ENCODE data around the gene PCBP3.
"Not testable (repeated sequence)": the region's sequence is repeated elsewhere in the genome, so short reads cannot be mapped to it uniquely, and the experiment has no call there.

Gene PCBP3

DNA sequence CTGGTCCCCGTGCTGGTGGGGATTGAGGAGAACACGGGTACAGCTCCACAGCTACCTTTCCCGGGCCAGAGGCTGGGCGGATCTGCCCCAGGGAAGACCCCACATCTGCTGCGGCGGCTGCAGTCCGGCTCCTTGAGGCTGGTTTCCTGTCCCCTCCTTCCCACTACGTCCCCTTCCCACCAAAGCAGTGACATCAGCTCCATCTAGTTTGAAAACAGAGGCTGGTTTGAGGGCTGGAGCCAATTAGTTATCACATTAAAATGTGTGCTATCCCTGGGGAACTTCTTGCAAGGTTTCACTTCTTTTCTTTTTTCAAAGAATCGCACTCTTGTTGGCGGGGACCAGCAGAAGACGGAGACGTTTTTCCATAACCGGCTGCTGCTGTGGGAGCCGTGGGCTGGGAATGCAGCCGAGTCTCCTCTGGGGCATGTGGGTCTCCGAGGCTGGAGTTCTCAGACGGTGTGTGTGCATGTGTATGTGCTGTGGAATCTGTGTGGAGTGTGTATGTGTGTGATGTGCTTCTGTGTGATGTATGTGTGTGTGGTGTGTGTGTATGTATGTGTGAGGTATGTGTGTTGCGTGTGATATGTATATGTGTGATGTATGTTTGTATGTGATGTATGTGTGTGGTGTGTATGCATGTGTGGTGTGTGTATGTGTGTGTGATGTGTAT lies 8.9 kb upstream of the PCBP3 start:
- no peak for DNase-seq (ENCODE audit: low read depth in 1 of 2, low spot score in 1 of 2)

DNA sequence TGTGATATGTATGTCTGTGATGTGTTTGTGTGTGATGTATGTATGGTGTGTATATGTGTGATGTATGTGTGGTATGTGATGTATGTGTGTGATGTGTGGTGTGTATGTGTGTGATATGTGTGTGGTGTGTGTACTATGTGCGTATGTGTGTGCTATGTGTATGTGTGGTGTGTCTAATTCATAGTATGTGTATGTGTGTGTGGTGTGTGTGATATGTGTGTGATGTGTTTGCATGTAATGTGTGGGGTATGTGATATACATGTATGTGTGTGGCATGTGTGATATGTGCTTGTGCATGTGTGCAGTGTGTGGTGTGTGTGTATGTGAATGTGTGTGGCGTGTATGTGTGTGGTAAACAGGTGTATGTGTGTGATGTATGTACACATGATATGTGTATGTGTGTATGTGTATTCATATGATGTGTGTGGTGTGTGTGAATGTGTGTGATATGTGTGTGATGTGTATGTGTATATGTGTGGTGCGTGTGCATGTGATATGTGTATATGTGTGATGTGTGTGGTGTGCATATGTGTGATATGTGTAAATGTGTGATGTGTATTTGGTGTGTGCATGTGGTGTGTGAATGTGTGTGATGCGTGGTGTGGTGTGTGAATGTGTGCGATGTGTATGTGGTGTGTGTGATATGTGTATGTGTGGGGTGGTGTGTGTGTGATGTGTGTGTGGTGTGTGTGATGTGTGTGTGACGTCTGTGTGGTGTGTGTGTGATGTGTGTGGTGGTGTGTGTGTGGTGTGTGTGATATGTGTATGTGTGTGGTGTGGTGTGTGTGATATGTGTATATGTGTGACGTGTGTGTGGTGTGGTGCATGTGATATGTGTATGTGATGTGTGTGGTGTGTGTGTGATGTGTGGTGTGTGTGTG lies 8.0 kb upstream of the PCBP3 start:
- DNase-seq (ENCODE audit: low read depth in 1 of 2, low spot score in 1 of 2) = no peak

DNA sequence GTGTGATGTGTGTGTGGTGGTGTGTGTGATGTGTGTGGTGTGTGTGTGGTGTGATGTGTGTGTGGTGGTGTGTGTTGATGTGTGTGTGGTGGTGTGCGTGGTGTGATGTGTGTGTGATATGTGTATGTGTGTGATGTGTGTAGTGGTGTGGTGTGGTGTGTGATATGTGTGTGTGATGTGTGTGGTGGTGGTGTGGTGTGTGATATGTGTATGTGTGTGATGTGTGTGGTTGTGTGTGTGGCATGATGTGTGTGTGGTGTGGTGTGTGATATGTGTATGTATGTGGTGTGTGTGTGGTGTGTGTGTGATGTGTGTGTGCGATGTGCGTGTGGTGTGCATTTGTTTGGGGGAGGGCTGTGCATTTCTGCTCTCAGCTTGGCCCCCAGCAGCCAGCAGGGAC lies 7.1 kb upstream of the PCBP3 start:
- no peak for DNase-seq (ENCODE audit: low read depth in 1 of 2, low spot score in 1 of 2)

DNA sequence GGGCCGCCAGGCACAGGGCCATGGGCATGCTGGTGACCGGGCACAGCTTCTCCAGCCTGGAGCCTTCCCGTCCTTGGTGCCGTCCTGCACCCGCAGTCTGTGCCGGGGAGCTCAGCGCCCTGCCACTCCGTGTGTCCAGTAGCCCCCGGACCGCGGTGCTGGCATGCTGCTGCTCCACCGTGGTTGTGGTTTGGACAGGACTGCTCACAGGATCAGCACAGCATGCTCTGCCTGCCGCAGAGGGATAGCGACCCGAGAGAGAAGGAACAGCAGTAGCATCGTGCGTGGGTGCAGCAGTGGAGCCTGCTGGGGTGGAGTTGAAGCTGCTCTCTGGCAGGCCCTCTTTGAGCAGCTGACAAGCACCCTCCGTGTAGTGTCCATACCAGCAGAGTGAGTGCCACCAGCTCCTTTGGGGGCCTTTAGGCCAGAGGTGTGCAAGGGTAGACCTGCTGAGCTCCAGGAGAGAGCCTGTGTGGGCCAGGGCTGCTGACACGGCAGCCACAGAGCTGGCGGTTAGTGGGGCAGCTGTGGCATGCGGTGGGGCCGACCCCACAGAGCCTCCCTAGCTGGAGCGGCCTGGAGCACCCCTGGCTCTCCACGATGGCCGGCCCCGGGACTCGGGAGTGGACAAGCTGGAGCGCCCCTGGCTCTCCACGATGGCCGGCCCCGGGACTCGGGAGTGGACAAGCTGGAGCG lies 6.4 kb upstream of the PCBP3 start:
- DNase-seq (ENCODE audit: low read depth in 1 of 2, low spot score in 1 of 2) = no peak

DNA sequence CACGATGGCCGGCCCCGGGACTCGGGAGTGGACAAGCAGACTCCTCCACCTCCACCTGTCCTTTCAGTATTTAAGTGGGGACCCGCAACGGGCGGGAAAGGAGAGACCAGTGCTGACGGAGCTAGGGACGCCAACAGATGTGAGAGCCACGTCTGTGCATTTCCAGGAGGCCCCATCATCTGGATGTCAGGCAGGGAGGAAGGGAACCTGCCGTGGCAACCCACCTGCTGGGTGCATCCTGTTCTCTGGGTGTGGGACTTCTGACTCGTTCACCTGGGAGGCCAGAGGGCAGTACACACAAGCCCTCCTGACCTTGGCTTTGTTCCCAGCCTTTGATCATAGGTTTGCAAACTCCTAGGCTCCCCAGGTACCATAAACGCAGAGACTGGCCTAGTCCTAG lies 5.6 kb upstream of the PCBP3 start:
- no peak for DNase-seq (ENCODE audit: low read depth in 1 of 2, low spot score in 1 of 2)

DNA sequence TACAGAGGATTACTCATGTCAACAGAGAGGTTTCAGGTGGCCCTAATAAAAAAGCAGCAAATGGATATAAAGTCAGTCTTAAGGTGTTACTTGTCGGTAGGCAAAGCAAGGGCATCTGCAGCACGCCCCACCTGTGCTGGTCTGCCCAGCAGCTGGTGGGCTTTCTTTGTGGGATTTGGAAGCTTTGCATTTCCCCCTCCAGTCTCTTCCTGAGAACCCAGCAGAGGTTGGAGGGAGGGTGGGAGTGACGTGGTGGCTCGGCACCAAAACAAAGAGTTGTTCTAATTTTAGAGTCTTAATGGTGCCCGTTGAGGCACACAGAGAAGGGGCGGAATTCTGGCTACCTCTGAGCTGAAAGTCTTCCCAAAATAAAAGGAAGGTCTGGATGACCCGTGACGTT lies 4.8 kb upstream of the PCBP3 start:
- no peak for DNase-seq (ENCODE audit: low read depth in 1 of 2, low spot score in 1 of 2)

DNA sequence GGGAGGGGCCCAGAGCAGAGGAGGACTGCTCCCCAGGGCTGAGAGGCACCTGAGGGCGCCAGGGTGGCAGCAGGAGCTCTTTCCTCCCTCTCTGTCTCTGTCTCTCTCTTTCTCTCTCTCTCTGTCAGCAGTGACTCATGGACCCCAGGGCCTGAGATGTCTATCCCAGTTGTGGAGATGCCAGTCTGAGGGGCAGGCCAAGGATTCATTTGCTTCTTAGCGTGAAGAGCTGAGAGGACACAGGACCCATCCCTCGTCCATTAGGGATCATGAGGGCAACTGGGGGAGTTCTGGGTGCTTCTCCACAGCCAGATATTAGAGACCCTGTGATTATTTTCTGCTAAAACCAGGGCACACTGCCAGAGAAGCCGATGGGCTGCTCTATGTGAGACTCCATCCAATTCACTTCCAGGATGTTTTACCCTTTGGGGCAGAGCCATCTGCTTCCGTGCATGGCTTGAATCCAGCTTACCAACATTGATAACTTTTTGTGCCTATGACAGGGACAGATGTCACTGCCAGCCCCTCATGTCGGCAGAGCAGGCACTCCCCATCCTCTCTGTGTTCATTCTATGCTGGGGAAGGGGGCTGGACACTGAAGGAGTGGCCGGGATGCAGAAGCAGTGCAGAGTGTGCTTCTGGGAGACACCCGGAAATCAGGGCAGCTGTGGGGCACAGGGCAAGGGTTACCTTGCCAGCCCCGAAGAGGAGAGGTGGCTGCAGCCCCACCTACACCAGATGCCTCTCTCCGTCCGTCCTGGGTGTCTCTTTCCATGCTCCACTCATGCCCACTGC lies 4.1 kb upstream of the PCBP3 start:
- no peak for DNase-seq (ENCODE audit: low read depth in 1 of 2, low spot score in 1 of 2)

DNA sequence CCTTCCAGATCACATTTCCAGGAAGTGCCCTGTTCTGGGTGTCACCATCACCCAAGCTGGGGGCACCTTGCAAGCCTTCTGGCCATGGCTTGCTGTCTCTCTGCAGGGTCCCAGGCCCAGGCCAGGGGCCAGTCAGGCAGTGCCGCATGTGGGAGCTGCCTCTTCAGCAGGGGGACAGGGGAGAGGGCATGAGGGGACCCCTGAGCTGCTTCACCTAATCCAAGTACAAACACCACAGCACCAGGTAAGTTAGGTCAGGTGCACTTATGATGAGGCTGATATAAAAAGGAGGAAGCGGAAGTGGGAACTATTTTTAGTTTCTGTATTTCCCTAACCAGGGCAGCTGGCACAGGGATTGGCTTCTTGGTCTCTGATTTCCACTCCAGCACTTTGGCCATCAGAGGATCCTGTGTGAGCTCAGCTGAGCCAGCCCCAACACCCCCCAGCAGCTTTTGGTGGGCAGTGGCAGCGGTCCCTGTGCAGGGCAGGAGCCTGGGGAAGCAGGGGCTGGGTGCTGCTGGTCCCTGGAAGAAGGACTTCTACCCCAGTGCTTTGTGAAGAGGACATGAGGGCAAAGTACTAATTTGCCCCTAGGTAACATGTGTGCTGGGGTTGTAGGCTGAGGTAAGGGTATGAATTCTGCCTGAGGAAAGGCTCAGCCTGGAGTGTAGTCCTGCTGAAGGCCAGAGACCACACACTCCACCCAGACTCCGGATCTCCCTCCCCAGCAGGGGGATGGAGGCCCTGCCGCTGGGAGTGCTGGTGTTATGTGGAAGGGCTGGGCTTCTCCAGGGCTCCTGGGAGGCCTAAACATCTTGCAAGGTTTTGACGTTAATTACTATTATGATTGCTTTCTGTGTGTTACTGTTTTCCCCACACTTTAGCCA lies 3.3 kb upstream of the PCBP3 start:
- DNase-seq (ENCODE audit: low read depth in 1 of 2, low spot score in 1 of 2) = no peak

DNA sequence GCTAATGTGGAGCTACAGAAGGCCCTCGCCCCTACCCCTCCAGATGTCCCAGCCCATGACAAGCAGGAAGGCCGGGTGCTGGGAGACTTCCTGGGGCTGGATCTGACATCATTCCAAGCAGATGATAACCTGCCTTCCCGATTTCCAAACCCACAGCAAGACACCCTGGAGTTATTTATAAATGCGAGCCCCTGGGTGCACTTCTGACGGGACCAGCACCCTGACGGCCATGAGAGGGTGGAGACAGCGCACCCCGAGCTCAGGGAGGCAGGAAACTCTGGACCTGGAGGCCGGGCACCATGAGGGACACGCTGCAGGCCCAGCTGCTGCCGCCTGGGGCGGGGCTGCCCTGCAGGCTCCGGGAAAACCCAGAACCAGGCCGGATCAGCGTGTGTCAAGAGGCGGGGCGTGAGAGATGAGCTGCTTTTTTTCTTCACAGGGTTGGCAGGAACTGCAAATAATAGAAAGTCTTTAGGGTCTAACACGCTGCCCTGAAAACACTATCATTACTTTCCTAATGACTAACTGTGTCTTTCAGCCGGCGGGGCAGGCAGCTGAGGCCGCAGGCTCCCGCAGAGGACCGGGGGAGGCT lies 2.5 kb upstream of the PCBP3 start:
- no peak for DNase-seq (ENCODE audit: low read depth in 1 of 2, low spot score in 1 of 2)

DNA sequence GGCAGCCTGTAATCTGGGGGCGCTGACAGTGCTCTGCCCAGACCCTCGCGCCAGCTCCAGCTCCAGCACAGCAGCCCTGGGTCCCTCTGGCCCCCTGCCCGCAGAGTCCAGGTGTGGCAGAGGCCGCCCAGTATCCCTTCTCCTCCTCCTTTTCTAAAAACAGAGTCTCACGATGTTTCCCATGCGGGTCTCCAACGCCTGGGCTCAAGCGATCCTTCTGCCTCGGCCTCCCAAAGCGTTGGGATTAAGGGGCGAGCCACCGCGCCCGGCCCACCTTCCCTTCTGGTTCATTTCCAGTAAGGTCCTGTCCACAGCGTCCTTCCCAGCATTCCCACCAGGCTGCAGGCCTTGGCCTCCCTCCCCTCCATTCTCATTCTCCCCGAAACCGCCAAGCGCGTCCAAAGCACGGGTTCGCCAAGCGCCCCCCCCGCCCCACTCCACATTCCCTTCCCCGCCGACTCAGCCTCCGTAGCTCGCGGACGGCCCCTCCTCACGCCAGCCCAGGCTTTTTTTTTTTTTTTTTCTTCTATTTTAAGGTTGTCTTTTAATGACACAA lies 2.0 kb upstream of the PCBP3 start:
- no peak for DNase-seq (ENCODE audit: low read depth in 1 of 2, low spot score in 1 of 2)

DNA sequence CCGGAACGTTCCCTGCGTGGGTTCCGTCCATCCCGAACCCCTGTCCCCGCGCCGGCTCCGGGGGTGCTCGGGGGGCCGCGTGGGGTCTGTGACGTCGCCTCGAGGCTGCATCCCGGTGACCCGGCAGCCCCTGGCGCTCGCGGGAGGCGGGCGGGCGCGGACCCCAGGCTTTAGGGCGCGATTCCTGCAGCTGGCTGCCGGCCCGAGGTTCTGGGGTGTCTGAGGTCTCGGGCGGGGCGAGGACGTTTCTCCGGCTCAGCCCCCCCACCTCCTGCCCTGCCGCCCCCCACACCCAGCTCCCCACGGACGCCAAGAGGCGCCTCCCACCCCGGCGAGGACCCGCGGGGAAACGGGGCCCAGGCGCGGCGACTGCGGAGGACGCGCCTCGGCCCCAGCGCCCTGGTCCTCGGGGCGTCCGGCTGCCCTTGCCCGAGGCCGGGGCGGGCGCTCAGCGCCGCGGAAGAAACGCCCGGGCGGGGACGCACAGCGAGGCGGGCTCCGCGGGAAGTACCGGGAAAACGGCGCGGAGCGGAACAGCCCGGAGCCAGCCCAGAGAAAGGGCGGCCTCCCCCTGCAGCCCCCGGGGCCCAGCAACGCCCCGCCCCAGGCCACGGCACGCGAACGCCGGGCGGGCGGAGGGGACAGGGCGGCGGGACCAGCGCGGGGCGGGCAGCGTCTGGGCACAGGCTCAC lies 1.3 kb upstream of the PCBP3 start:
- DNase-seq (ENCODE audit: low read depth in 1 of 2, low spot score in 1 of 2) = no peak

DNA sequence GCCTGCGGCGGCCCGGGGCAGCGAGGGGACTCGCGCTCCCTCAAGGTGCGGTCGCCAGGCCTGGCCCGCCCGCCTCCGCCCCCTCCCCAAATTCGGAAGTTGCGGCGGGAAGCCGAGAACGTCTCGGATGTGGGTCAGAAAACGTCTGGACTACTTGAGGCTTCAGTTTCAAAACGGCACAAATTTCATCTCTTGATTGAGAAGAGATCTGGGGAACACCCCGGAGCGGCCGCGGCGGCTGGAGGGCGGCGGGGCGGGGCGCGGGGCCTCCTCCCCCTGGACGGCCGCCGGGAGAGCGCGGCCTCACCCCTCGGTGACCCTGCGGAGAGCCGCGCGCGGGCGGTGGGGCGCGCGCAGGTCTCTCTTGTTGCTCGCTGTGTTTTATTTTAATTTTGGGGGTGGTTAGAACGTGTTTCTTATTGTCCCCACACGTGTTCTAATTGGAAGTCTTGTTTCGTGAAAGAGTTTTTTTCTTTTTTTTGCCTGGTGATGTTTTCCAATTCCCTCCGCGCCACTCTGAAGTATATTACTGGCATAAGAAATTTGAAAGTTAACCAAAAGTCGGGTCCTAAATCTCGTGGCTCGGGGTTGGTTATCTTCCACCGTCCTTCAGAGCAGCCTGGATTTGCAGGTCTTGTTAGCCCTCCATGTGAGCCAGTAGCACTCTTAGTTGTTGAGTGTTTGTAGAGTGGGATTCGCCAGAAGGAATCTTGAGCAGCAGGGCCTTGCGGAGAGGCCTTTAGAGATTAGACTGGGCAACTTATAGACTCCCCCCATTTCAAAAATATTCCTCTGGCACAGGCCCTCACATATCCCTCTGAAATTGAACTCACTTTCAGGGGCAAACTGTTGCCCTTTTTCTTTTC lies 749 bp downstream of the PCBP3 start:
- no peak for DNase-seq (ENCODE audit: low read depth in 1 of 2, low spot score in 1 of 2)

DNA sequence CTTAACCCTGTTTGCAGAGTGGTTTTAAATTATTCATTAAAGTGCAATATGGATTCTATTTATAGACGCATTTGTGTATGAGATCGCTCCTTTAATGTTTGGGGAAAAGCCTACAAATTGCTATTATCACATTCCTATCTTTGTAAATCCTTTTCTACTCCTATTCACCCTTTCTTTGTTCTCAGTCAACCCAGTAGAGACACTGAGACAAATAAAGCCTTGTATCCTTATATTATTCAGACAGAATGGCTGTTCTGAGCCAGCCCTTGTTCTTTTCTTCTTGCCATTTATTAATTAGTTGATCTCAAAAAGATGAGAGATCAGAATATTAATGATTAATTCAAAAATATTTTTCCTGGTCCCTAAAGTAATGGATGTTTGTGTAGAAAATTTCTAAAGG lies 8.4 kb downstream of the PCBP3 start:
- no peak for DNase-seq (ENCODE audit: low read depth in 1 of 2, low spot score in 1 of 2)

DNA sequence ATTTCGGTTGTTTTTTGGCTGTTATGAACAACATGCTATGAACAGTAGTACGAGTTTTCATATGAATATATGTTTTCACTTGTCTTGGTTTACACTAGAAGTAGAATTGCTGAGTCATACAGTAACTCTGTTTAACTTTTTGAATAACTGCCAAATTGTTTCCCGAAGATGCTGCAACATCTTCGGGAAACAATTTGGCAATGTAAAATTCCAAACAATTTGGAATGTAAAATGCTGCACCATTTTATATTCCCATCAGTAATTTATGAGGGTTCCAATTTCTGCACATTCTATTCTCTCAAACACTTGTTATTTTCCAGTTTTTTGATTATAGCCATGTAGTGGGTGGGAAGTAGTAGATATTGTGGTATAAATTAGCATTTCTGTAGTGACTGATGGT lies 11.6 kb downstream of the PCBP3 start:
- no peak for DNase-seq (ENCODE audit: low read depth in 1 of 2, low spot score in 1 of 2)

DNA sequence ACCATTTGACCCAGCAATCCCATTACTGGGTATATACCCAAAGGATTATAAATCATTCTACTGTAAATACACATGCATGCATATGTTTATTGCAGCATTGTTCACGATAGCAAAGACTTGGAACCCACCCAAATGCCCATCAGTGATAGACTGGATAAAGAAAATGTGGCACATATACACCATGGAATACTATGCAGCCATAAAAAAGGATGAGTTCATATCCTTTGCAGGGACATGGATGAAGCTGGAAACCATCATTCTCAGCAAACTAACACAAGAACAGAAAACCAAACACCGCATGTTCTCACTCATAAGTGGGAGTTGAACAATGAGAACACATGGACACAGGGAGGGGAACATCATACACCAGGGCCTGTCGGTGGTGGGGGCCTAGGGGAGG lies 12.6 kb downstream of the PCBP3 start:
- not testable (repeated sequence) for DNase-seq (ENCODE audit: low read depth in 1 of 2, low spot score in 1 of 2)

DNA sequence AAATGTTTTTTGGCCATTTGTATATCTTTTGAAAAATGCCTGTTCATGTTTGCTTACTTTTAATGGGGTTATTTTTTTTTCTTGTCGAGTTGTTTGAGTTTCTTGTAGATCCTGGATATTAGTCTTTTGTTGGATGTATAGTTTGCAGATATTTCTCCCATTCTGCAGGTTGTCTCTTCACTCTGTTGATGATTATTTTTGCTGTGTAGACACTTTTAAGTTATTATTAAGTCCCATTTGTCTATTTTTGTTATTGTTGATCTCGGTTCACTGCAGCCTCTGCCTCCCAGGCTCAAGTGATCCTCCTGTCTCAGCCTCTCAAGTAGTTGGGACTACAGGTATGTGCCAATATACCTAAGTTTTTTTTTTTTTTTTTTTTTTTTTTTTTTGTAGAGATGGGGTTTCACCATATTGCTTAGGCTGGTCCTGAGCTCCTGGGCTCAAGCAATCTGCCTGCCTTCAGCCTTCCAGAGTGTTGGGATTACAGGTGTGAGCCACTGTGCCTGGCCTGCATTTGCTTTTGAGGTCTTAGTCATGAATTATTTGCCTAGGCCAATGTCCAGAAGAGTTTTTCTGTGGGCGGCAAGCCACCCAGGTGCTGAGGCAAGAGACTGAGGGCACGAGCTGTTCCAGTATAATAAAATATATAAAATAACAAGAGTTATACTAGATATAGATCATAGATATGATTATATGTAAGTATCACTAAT lies 18.5 kb downstream of the PCBP3 start:
- DNase-seq (ENCODE audit: low read depth in 1 of 2, low spot score in 1 of 2) = not testable (repeated sequence)

DNA sequence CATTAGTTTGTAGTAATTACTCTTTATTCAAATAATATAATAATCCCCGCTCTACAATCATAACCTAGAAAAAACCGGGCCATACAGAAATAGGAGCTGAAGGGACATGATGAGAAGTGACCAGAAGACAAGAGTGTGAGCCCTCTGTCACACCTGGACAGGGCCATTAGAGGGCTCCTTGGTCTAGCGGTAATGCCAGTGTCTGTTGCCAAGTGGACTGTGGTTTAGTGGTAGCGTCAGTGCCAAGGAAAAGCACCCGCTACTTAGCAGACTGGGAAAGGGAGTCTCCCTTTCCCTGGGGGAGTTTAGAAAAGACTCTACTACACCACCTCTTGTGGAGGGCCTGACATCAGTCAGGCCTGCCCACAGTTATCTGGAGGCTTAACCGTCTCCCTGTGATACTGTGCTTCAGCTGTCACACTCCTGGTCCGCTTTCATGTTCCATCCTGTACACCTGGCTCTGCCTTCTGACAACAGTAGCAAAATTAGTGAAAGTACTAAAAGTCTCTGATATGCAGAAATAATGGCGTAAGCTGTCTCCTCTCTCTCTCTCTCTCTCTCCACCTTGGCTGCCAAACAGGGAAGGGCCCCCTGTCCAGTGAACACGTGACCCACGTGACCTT lies 19.2 kb downstream of the PCBP3 start:
- not testable (repeated sequence) for DNase-seq (ENCODE audit: low read depth in 1 of 2, low spot score in 1 of 2)

All from activated T-helper 1 cell treated with anti-CD3 and anti-CD28 coated beads, Interleukin-2, amount 50 U/mL, for 16 hours (primary cell).